NCI-H1092 treated with DMSO at 0.1 percent for 48 hours (cell line): ENCODE measurements around the gene UBALD2.
A peak's percentile ranks its signal among the peaks of the same experiment; 100 is the strongest.
"Not testable (repeated sequence)": the region's sequence is repeated elsewhere in the genome, so short reads cannot be mapped to it uniquely, and the experiment has no call there.

ENCODE experiments used
- DNase-seq: peaks from one replicate; lab custom pipeline; 2025; lab: John Stamatoyannopoulos, UW

The UBALD2 gene

DNA sequence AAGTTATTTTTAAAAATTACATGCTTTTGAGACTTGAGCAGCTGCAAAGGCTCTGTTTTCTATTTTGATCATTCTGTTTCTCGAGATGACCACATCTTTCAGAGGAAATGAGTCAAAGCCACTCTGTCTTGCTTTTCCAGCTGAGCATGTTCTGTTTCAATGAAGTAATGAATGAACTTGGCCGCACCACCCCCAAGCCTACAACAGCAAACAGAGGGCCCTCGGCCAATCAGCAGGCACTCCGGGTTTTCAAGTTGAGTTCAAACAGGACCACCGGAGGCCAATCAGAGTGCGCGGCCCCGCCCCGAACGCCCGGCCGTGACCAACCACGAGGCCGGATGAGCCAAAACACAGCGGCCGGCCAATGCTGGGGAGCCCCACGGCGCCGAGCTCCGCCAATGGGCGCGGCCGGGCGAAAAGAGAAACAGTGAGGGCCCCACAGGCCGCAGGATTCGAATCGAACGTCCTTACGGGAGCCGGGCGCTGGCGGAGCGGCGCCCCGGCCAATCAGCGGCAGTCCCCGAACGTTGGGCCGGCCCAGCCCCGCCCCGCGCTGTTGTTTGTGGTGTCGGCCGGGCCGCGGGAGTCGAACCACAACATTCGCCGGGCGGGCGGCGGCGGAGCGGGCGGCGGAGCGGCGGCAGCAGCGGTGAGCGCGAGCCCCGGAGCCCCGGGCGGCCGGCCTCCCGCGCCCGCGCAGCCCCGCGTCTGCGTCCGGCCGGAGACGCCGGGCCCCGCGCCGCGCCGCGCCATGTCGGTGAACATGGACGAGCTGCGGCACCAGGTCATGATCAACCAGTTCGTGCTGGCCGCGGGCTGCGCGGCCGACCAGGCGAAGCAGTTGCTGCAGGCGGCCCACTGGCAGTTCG, at the start of gene UBALD2:
UBALD2 (plus strand) TSS at position 594 of the 869 bp plus-strand sequence; CDS start at position 752, 158 bp downstream.
- peak; percentile 97 for DNase-seq

DNA sequence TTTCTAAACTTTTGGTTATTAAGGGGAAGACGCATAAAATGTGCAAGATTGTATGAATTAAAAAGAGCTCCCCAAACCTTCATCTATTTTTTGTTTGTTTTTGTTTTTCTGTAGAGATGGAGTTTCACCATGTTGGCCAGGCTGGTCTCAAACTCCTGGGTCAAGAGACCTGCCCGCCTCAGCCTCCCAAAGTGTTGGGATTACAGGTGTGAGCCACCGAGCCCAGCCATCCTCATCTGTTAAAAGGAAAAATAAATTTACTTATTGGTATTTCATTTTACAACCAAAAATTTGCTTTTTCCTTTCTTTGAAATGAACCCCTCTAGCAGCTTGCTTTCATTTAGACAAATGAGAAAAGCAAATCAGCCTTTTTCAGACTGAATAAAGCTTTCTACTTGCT, 48.1 kb upstream of the UBALD2 start:
- no peak for DNase-seq

DNA sequence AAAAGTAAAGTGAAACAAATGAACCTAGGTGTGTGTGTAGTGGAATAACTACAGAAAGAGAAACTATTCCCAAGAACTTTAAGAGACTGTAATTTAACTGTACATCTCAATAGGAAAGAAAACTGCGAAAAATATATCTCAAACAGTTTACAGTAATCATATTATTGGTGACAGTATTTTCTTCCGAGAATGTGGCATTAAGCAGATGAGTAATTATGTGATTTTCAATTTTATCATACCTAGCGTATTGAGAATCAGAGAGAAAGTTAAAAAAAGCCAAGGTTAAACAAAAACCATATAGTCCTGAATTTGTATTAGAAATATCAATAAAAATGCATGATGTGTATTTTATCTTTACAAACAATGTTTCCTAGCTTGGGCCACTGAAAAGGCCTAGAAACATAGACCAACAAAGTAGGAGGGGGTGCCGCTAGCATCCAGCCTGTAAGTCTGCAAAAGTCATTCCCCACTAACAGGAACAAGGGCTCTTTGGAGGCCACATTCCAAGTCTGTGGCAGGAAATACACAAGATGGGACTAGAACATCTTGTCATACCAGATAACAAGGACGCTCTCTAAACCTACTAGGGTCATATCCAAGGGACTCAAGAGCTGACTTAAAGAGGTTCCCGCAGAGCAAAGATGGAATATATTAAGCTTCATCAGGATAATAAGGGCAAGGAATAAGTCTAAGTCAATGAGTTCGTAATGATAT, 45.3 kb upstream of the UBALD2 start:
- no peak for DNase-seq

DNA sequence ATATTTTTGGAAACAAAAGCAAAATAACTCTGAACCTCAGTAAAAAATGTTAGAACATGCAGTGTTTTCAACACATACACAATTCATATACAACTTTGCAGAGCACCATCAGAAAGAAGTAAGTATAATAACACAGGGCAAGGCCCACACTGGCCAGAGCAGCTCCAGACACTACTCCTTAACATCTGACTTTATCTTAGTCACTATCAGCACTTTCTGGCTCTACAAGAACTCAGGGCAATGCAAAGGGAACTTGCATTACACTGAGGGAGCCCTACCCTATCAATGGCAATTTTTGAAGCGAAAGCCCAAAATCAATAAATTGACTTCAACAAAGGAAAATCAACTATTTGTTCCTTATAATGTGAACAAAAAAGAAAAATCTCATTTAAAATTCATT, 41.3 kb upstream of the UBALD2 start:
- no peak for DNase-seq

DNA sequence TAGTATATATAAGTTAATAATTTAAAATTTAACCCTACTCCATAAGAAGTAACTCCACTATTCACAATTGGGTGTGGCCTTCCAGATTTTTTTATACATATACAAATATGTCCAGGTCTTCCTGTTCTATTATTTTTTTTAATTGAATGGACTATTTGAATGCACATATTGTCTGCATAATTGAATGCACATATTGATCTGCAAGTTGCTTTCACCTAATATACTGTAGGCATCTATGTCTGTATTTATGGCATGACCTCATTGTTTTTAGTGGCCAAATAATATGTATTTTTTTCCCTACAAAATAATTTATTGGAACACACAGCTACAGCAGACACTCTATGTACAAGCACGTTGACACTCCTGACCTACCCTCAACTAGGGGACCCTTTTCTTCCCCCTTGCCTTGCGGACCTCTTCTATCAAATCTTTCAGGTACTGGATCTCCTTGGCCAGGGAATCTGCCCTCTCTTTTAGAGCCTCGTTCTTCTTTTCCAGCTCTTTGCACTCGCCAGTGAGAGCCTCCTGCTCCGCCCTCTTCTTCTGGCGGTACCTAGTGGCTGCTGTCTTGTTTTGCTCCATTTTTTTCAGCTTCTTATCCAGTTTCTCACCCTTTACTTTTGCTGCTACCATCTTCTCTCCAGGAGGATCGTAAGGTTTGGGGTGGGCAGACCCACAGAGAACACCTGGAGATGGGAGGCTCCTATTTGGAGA, 39.6 kb upstream of the UBALD2 start:
- DNase-seq, result not testable (repeated sequence)

DNA sequence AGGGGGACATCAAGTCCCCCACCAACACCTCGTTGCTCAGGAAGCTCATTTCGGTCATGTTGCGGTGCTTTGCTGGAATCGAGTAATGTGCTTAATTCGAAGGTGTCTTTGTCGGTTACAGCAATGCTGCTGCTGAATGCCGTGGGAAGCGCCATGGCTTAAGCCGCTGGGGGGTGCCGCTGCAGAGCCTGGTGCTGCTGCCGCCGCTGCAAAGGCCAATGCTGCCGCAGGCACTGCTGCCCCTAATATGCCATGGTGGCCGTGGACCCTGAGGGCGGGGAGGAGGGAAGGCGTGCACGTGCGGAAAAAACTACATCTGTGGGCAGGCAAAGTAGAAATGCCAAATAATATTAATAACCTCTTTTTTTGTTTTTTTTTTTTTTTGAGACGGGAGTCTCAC, 38.4 kb upstream of the UBALD2 start:
- DNase-seq, result not testable (repeated sequence)

DNA sequence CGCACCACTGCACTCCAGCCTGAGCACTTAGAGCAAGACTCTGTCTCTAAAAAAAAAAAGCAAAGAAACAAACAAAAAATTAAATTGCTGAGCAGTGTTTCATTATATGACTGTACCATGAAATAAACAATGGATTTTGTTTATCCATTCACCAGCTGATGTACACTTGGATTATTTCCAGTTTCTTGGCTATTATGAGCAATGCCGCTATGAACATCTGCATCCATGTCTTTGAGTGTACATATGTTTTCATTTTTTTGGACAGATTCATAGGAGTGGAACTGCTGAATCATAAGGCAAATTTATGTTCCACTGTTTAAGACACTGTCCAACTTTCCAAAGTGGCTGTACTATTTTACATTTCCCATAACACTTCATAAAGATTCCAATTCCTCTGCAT, 32.8 kb upstream of the UBALD2 start:
- no peak for DNase-seq

DNA sequence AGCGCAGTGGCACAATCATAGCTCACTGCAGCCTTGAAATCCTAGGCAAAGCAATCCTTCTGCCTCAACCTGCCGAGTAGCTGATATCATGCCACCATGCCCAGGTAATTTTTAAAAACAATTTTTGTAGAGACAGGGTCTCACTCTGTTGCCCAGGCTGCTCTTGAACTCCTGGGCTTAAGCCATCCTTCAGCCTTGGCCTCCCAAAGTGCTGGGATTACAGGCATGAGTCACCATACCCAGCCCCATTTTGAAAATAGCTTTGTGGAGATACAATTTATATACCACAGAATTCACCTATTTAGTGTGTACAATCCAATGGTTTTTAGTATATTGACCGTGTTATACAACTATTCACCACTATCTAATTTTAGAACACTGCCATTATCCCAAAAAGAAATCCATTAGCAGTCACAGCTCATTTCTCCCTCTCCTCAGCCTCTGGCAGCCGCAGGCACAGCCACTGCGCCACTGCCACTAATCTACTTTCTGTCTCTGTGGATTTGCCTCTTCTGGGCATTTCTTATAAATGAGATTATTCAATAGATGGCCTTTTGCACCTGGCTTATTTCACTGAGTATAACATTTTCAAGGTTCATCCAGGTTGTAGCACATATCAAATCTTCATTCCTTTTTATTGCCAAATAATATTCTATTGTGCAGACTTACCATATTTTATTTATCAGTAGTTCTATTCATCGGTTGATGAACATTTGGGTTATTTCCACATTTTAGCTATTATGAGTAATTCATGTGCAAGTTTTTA, 31.4 kb upstream of the UBALD2 start:
- DNase-seq, result no peak

DNA sequence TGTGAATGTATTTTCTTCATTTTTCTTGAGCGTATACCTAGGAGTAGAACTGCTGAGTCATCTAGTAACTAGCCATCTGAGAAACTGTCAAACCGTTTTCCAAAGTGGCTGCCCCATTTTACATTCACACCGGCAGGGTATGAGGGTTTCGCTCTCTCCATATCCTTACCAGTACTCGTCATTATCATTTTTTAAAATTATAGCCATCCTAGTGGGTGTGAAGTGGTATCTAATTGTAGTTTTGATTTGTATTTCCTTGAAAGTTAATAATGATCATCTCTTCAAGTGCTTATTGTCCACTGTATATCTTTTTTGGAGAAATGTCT, 30.8 kb upstream of the UBALD2 start:
- DNase-seq, result no peak

DNA sequence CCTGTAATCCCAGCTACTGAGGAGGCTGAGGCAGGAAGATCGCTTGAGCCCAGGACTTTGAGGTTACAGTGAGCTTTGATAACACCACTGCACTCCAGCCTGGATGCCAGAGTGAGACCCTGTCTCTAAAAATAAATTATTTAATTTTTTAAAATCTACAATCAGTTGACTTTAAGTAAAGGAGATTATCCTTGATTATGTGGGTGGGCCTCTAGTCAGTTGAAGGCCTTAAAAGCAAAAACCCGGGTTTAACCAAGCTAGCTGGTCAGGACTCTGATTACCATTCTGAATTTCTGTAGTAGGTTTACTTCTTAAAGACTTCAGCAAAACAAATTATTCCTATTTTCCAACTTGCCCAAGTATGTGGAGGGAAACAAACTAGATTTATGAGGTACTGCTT, 29.3 kb upstream of the UBALD2 start:
- DNase-seq, result no peak

DNA sequence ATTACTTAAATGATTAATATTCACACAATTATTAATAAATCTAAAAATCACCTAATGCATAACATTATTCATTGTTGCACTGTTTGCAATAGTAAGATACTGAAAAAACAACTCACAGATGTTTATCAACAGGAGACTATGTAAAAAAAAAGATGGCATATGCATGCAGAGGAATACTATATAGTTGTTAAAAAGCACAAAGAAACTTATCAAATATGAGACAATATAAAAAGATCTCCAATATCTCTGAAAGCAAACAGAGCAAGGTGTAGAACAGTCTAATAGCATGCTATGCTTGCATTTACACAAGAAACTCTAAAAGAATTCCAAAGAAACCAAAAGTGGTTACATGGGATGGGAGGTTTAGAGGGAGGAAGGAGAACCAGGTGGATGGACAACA, 28.5 kb upstream of the UBALD2 start:
- no peak for DNase-seq

DNA sequence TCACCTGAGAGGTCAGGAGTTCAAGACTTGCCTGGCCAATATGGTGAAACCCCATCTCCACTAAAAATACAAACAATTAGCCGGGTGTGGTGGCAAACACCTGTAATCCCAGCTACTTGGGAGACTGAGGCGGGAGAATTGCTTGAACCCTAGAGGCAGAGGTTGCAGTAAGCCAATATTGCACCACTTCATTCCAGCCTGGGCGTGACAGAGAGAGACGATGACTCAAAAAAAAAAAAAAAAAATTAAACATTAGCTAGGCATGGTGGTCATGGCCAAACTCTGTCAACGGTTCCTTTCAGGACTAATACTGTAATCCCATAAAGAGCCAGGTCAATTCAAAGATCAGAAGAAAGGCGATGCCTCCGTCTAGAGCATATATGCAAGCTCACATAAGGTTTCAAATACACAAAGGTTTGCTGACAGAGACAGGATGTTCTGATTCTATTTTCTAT, 27.3 kb upstream of the UBALD2 start:
- DNase-seq, result no peak

DNA sequence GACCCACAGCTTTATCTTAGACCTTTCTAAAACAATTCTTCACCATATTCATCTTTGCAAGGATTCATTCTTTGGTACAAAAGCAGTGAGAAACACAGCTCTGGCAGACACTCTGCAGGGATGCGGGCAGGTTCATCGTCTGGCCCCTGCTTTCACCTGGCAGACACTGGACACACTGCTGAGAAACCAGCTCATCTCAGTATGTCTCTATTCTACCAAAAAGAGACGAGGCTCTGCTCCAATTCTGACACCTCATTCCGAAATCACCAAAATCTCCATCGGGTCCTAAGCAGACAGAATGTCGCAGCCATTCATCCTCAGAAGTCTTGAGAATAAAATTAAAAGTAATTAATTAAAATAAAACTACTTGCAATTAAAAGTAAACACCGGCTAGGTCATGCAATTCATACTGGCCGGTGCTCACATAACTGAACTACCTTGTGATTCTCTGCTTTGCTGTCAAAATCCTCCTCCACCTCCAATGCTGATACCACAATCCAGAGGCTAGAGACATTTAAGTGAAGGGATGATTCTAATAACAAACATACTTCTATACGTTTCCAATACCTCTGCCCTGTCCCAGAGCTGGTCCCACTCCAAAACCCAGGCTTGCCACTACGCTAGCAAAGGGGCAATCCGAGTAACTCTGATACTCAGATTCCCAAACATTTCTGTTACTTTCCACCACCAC, 26.2 kb upstream of the UBALD2 start:
- DNase-seq, result no peak

DNA sequence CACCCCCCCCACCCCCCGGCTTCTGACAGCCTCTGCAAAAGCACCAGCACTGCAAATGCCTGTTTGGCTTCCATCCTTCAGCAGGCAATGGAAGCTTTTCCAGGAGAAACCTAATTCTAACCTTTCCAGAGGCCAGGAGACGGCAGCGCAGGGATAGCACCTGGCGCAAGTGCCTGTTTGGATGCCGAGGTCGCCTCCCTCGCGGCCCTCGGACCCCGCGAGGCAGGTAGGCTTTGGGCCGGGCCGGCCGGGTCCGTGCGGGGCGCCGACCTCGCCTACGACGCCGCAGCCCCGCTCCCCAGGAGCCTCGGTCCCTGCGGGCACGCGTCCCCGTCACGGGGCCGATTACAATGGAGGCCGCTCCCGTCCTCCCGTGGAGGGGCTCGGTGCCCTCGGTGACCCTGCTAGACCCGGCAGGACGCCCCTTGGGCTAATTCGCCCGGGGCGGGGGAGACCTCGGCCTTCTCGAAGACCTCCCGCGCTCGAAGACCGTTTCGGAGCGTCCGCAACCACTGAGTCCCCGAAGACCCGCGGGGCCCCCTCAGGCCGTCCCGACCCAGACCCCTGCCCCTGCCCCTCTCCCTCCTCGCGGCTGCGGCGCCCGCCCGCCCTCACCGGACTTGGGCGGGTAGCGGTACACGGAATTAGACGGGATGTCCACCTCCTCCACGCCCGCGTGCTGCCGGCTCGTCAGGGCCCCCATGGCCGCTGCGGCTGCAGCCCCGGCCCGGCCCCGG, 25.4 kb upstream of the UBALD2 start:
- DNase-seq, result no peak

DNA sequence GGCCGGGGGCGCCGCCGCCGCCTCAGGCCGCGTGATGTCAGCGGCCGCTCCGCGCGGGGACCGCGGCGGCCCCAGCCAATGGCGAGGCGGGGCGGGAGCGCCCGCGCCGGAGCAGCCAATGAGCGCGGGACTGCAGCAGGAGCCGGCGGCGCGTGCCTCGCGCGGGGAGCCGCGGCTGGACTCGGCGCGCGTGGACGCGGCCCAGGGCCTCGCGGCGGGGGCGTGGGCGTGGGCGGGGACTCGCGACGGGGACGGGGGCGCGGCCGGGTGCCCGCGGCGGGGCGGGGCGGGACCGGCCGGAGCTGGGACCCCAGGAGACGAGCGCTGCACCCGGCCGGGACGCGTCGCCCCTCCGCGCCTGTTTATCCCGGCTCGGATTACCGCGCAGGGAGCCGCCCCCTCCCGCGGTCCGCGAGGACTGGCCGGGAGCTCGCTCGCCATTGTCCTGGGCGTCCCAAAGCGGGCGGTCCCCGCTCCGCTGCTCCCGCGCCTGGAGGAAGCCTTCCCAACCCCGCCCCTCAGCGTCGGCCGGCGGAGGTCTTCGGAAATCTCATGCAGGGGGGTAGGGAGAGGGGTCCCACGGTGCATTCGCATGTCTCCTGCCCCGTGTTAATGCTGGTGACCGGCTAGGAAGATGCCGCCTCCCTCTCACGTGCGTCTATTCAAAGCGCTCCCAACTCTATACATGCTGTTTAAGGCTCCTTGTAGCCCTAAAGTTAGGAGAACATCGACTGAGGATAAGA, 24.5 kb upstream of the UBALD2 start, which contains the start of gene RNF157:
RNF157 (minus strand) TSS at position 33 of the 743 bp plus-strand sequence. CDS start 253 bp downstream, outside the sequence.
- DNase-seq, result peak; percentile 39

DNA sequence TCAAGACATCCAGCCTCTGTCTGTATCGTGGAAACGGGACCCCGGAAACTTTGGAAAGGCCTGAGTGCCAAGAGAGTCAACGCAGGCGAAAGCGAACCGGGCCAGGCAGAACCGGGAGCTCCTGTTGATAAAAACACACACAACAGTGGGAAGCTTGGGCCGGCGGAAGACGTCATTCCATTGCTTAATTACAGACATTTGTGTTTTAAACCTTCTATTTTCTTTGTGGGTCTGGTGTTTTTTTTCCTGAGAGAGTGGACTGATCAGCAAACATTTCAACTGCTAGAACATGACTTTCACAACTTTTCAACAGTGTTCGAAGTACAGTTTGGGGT, 24.0 kb upstream of the UBALD2 start:
- DNase-seq, result no peak

DNA sequence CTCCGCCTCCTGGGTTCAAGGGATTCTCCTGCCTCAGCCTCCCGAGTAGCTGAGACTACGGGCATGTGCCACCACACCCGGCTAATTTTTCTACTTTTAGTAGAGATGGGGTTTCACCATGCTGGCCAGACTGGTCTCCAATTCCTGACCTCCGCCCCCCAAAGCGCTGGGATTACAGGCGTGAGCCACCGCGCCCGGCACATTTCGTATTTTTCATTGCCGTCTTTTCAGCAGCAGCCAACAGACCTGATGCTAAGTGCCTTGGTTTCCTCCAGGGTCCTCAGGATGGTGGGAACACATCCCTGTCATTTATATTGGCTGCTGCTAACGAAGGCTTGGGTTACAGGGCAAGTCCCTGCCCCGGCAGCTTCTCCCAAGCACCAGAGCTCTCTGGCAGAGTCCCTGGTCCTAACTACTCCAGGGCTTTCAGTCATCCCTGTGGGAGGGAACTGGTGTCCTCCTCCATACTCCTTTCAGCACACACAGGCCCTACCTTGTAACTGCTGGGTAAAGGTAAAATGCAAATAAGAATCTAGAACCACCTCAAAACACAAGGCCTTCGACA, 23.4 kb upstream of the UBALD2 start:
- DNase-seq, result no peak

DNA sequence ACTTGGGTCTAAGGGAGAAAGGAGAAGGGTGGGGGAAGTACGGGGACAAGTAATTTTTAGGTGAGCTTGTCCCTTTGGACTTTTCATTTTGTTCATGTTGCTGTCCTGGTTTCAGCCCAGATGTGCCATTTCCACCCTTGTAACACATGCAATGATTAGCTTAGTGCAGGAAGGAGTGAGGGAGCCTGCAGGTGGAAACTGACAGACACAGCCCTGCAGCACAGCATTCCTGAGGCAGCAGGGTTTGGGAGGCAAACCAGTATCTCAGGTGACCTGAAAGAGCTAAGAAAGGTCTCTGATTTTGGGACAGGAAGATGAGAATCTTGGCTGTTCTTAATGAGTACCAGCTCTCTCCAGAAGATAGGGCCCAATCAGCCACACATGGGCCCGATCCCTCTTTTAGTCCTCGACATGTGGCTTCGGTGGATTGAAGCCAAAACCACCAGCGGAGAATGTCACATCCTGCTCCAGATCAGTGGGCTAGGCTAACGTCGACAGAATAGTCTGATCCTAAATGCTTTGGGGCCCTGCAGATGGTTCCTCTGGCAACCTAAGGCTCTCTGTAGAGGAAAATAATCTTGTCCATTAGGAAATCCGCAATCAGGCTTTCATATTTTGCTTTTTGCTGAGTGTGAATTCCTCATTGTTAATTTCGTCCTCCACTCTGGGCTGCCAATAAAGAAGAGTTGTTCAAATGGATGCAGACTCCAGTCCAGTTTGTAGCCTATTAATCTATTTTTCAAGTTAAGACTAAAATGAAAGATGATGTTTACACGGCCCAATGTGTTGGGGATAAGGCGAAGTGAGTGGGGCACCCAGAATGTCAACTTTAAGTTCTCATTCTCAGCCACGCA, 21.1 kb upstream of the UBALD2 start:
- DNase-seq, result no peak

DNA sequence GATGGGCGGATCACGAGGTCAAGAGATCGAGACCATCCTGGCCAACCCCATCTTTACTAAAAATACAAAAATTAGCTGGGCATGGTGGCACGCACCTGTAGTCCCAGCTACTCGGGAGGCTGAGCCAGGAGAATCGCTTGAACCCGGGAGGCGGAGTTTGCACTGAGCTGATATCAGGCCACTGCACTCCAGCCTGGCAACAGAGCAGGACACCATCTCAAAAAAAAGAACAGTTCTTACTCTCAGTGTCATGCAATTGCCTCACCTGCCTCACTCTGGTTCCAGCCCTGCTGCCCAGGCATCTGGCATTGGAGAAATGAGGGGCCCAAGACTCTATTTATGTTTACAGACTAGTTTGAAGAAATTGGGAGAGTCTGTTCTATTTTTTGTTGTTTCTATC, 20.4 kb upstream of the UBALD2 start:
- not testable (repeated sequence) for DNase-seq
